Natural killer cell treated with Interleukin-12 subunit alpha and Interleukin-12 subunit beta and Interleukin-15 and Interleukin-18, amount 100 ng/mL, for 72 hours (primary cell): ENCODE results near the gene ABCA7. TPM values are rescaled to one million over a fixed set of nuclear protein-coding genes. Genes with fewer than 3 reads are reported as not detected.
A peak's percentile ranks its signal among the peaks of the same experiment; 100 is the strongest.
"Not testable (repeated sequence)": the region's sequence is repeated elsewhere in the genome, so short reads cannot be mapped to it uniquely, and the experiment has no call there.

Source experiments
- ATAC-seq, 2 donors: fragments of 150-1000 bp; cut with Tn5 transposase in 1 of 2; sonication (Bioruptor Pico), chemical (Tn5 transposase) in 1 of 2; 2 replicates each; pipeline ENCODE4 v1.10.0; 2021
- DNase-seq: peaks from one replicate; pipeline ENCODE4 v3.0.0; 2022; ENCODE audit warnings: low spot score
- H3K27ac Mint-ChIP-seq, 2 donors: 1 replicate in 1 of 2; 2 replicates in 1 of 2; pipeline ENCODE4 v1.8.0; 2022; ENCODE audit warnings: mixed read lengths in 2 of 2, mild to moderate bottlenecking in 1 of 2, moderate library complexity in 1 of 2
- H3K27me3 Mint-ChIP-seq, 2 donors: 1 replicate in 1 of 2; 2 replicates in 1 of 2; pipeline ENCODE4 v1.8.0; 2022; ENCODE audit warnings: mixed read lengths in 2 of 2
- H3K36me3 Mint-ChIP-seq: one replicate; pipeline ENCODE4 v1.8.0; 2022; ENCODE audit warnings: mixed read lengths
- H3K4me1 Mint-ChIP-seq, 2 donors: 1 replicate in 1 of 2; 2 replicates in 1 of 2; pipeline ENCODE4 v1.8.0; 2022; ENCODE audit warnings: low read depth in 2 of 2, mixed read lengths in 2 of 2, mild to moderate bottlenecking in 1 of 2
- H3K4me3 Mint-ChIP-seq: one replicate; pipeline ENCODE4 v1.8.0; 2022; ENCODE audit warnings: mixed read lengths
- H3K9me3 Mint-ChIP-seq: 2 replicates; pipeline ENCODE4 v1.8.0; 2022; ENCODE audit warnings: mixed read lengths
- total RNA-seq, 2 donors: library from RNA; stranded (reverse); gene quantifications; one replicate each; pipeline ENCODE4 v1.2.3, GENCODE V29; 2022

The ABCA7 gene
- total RNA-seq, 2 donors from 2014 or later, result 53.7 to 69.9 TPM

- no peaks in the 10 kb centered on the region for H3K27me3 Mint-ChIP-seq
- no peak overlapping the region for H3K27ac Mint-ChIP-seq
Measured at GRCh38 chr19:1015782-1016646, 23.9 kb upstream of the ABCA7 start.

GRCh38 chr19:1016647-1017114, 23.2 kb upstream of the ABCA7 start:
- peaks cover 24 to 26% of the 10 kb centered on the region in 2 donors for H3K4me1 Mint-ChIP-seq

More at GRCh38 chr19:1015782-1016646, 23.9 kb upstream of the ABCA7 start:
- no peak for ATAC-seq
- H3K36me3 Mint-ChIP-seq, result no peaks in the 10 kb centered on the region
- peaks cover 18 to 19% of the 10 kb centered on the region in 2 donors for H3K4me1 Mint-ChIP-seq
- no peaks in the 10 kb centered on the region for H3K9me3 Mint-ChIP-seq
- DNase-seq, result no peak
- H3K4me3 Mint-ChIP-seq, result no peak overlapping the region

GRCh38 chr19:1017115-1017905, 22.6 kb upstream of the ABCA7 start:
- ATAC-seq (no peak), DNase-seq (no peak)
- Mint-ChIP-seq H3K9me3 (no peaks in the 10 kb centered on the region), H3K27me3 (no peaks in the 10 kb centered on the region), H3K27ac (peak overlapping the region; percentile 39 to 64), H3K36me3 (no peaks in the 10 kb centered on the region), H3K4me3 (peak overlapping the region; percentile 31), H3K4me1 (peaks cover 26 to 28% of the 10 kb centered on the region in 2 donors)

More at GRCh38 chr19:1016647-1017114, 23.2 kb upstream of the ABCA7 start:
- Mint-ChIP-seq H3K27me3 (no peaks in the 10 kb centered on the region), H3K27ac (peak overlapping the region in 1 of 2 donors; percentile 64), H3K4me3 (peak overlapping the region; percentile 31), H3K9me3 (no peaks in the 10 kb centered on the region), H3K36me3 (no peaks in the 10 kb centered on the region)
- ATAC-seq (no peak), DNase-seq (no peak)

- Mint-ChIP-seq H3K27ac (peak overlapping the region; percentile 39 to 64), H3K4me1 (peaks cover 26 to 28% of the 10 kb centered on the region in 2 donors), H3K4me3 (peak overlapping the region; percentile 99), H3K36me3 (no peaks in the 10 kb centered on the region), H3K9me3 (no peaks in the 10 kb centered on the region), H3K27me3 (no peaks in the 10 kb centered on the region)
- ATAC-seq, result no peak
- DNase-seq, result no peak
Measured at GRCh38 chr19:1017906-1018305, 22.0 kb upstream of the ABCA7 start.

GRCh38 chr19:1018393-1018792, 21.5 kb upstream of the ABCA7 start:
- H3K27ac Mint-ChIP-seq, result peak overlapping the region; percentile 39 to 64
- H3K36me3 Mint-ChIP-seq, result no peaks in the 10 kb centered on the region
- H3K4me1 Mint-ChIP-seq, result peaks cover 26 to 28% of the 10 kb centered on the region in 2 donors
- H3K27me3 Mint-ChIP-seq, result no peaks in the 10 kb centered on the region
- H3K9me3 Mint-ChIP-seq, result no peaks in the 10 kb centered on the region
- no peak for ATAC-seq
- no peak for DNase-seq
- H3K4me3 Mint-ChIP-seq, result peak overlapping the region; percentile 99

- no peak for ATAC-seq
- Mint-ChIP-seq H3K4me1 (peaks cover 26 to 28% of the 10 kb centered on the region in 2 donors), H3K27me3 (no peaks in the 10 kb centered on the region), H3K4me3 (peak overlapping the region; percentile 99), H3K27ac (no peak overlapping the region), H3K36me3 (no peaks in the 10 kb centered on the region), H3K9me3 (no peaks in the 10 kb centered on the region)
- no peak for DNase-seq
Measured at GRCh38 chr19:1018932-1019615, 20.8 kb upstream of the ABCA7 start.

- no peaks in the 10 kb centered on the region for H3K9me3 Mint-ChIP-seq
- H3K27ac Mint-ChIP-seq, result peak overlapping the region; percentile 93 to 99
- no peaks in the 10 kb centered on the region for H3K27me3 Mint-ChIP-seq
- no peaks in the 10 kb centered on the region for H3K36me3 Mint-ChIP-seq
- DNase-seq (no peak), ATAC-seq (no peak)
- H3K4me3 Mint-ChIP-seq, result peak overlapping the region; percentile 99
- peaks cover 23 to 28% of the 10 kb centered on the region in 2 donors for H3K4me1 Mint-ChIP-seq
Measured at GRCh38 chr19:1019616-1019961, 20.3 kb upstream of the ABCA7 start.

GRCh38 chr19:1019980-1020867, 19.7 kb upstream of the ABCA7 start:
- ATAC-seq (no peak), DNase-seq (no peak)
- peaks cover 23 to 28% of the 10 kb centered on the region in 2 donors for H3K4me1 Mint-ChIP-seq
- no peaks in the 10 kb centered on the region for H3K27me3 Mint-ChIP-seq
- peak overlapping the region; percentile 93 to 99 for H3K27ac Mint-ChIP-seq
- H3K36me3 Mint-ChIP-seq, result no peaks in the 10 kb centered on the region
- H3K4me3 Mint-ChIP-seq, result peak overlapping the region; percentile 99
- no peaks in the 10 kb centered on the region for H3K9me3 Mint-ChIP-seq

GRCh38 chr19:1020868-1021425, 19.0 kb upstream of the ABCA7 start, which contains the start of gene TMEM259:
Gene TMEM259 (minus strand): TSS chr19:1021123. CDS start chr19:1020996, 127 bp downstream.
- peak; percentile 99 for DNase-seq
- Mint-ChIP-seq H3K27ac (peak within 1 kb of the TSS; percentile 93 to 99), H3K9me3 (no peaks in the 10 kb centered on the region), H3K36me3 (no peaks in the 10 kb centered on the region), H3K4me1 (peaks cover 24 to 28% of the 10 kb centered on the region in 2 donors), H3K4me3 (peak within 1 kb of the TSS; percentile 99), H3K27me3 (no peaks in the 10 kb centered on the region)
- peak; percentile 96 for ATAC-seq

- not testable (repeated sequence) for H3K27ac Mint-ChIP-seq, H3K4me3 Mint-ChIP-seq, ATAC-seq, H3K27me3 Mint-ChIP-seq, H3K9me3 Mint-ChIP-seq, H3K36me3 Mint-ChIP-seq, DNase-seq
- H3K4me1 Mint-ChIP-seq, result peaks cover 17 to 20% of the 10 kb centered on the region in 2 donors
Measured at GRCh38 chr19:1023883-1024188, 16.1 kb upstream of the ABCA7 start.

- not testable (repeated sequence) for H3K36me3 Mint-ChIP-seq, H3K9me3 Mint-ChIP-seq, H3K27me3 Mint-ChIP-seq, DNase-seq, H3K27ac Mint-ChIP-seq, ATAC-seq
- peaks cover 22 to 23% of the 10 kb centered on the region in 2 donors for H3K4me1 Mint-ChIP-seq
- peak overlapping the region; percentile 34 for H3K4me3 Mint-ChIP-seq
Measured at GRCh38 chr19:1025080-1025479, 14.8 kb upstream of the ABCA7 start.

GRCh38 chr19:1025960-1026782, 13.7 kb upstream of the ABCA7 start, which contains the start of gene CNN2:
Gene CNN2 (plus strand): TSS chr19:1026608. CDS start chr19:1026662, 54 bp downstream.
- peaks cover 25 to 27% of the 10 kb centered on the region in 2 donors for H3K4me1 Mint-ChIP-seq
- H3K9me3 Mint-ChIP-seq, result no peaks in the 10 kb centered on the region
- DNase-seq (peak; percentile 80), ATAC-seq (peak; percentile 80 to 83)
- H3K27ac Mint-ChIP-seq, result peak within 1 kb of the TSS; percentile 62 to 77
- H3K4me3 Mint-ChIP-seq, result peak within 1 kb of the TSS; percentile 88
- H3K36me3 Mint-ChIP-seq, result no peaks in the 10 kb centered on the region
- H3K27me3 Mint-ChIP-seq, result no peaks in the 10 kb centered on the region
